DMS53 treated with DMSO at 0.1 percent for 48 hours (cell line): Measurements from ENCODE around the gene FBXO41.
A peak's percentile ranks its signal among the peaks of the same experiment; 100 is the strongest.

Source experiments
- DNase-seq: peaks from one replicate; lab custom pipeline; 2025; ENCODE audit not compliant: unreplicated experiment; lab: John Stamatoyannopoulos, UW

FBXO41 gene

DNA sequence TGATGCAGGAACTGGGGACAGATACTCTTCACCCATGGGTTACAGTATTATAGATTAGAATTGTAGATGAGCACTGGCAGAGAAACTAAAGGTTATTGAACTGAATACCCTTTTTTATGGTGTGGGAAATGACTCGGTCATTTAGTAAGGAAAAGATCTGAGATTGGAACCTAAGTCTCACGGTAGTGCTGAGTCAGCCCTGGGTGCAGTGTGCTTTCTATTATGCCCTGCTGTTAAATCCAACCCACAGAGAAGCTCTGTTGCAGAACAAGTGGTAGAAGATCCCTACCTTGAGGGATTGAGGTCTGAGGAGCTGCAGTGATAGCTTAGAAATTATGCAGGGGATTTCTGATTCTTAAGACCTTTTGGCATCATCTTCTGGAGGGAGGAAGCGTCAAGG is 37.4 kb downstream of the FBXO41 start:
- no peak for DNase-seq

DNA sequence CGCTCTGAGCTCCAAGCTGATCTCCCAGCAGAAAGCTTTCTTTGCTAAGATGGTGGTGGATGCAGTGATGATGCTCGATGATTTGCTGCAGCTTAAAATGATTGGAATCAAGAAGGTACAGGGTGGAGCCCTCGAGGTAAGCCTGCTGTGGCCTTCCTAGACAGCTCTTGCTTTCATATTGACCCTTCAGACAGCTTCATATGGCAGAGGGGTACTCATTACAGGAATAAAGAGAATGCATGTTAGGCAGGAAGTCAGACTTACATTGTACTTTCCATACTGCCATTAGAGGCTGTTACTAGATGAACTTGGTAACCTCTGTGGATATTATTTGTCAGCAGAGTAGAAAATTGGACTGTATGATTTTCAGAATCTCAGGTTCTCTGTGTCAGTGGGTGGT is 39.7 kb downstream of the FBXO41 start:
- no peak for DNase-seq

GRCh38 chr2:73243884-73244570 is 40.3 kb downstream of the FBXO41 start:
- DNase-seq: no peak

DNA sequence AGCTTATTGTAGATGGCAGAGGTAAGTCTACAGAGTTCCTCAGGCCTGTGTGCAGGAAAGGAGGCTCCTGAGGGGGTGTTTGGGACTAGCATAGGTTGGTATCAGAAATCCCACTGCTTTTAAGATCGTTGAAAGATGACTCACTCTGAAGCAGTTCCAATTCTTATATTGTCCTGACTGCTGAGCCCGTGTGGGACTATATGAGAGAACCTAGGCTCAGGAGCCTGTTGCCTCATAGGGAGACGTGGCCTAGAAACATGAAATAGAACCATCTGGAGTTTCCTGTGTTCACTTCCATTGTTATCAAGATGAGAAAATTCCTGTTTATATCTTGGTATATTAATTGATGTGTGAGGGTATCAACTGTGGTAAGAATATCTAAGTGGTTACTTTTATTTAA is 44.5 kb downstream of the FBXO41 start:
- DNase-seq: no peak

DNA sequence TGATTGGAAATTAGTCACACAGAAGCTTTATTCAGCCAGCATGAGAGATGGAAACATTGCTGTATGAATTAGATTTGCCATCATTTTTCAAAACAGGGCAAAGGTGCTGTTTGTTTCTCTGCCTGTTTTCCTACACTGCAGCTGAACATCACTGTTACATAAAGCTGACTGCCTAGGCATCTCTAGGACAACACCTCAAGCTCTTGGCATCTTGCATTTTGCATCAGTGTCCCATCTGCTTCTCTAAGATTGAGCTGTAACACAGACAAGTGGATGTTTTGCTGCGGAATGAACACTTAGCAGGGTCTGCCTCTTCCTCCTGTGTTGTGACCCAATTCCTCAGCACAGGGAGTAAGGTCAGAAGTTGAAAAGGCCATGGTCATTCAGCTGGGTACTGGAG is 45.3 kb downstream of the FBXO41 start:
- no peak for DNase-seq

GRCh38 chr2:73238149-73238548 is 46.1 kb downstream of the FBXO41 start:
- no peak for DNase-seq

DNA sequence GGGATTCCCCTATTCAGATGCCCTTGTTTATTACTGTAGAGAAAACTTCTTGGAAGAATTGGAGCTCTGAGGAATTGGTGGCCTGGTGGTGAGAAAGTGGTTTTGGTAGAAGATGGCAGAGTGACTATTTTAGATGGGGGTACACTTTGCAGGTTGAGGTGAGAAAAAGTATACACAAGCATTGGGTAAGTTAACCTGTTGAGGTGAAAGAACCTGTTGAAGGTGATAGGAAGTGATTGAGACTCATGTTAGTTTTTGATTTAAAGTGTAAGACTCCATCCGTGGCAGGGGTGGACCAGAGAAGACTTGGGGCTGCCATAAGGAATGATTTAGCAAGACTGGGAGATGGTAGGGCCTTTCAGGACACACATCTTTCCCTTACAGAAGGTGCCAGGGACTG is 47.1 kb downstream of the FBXO41 start:
- DNase-seq: no peak

DNA sequence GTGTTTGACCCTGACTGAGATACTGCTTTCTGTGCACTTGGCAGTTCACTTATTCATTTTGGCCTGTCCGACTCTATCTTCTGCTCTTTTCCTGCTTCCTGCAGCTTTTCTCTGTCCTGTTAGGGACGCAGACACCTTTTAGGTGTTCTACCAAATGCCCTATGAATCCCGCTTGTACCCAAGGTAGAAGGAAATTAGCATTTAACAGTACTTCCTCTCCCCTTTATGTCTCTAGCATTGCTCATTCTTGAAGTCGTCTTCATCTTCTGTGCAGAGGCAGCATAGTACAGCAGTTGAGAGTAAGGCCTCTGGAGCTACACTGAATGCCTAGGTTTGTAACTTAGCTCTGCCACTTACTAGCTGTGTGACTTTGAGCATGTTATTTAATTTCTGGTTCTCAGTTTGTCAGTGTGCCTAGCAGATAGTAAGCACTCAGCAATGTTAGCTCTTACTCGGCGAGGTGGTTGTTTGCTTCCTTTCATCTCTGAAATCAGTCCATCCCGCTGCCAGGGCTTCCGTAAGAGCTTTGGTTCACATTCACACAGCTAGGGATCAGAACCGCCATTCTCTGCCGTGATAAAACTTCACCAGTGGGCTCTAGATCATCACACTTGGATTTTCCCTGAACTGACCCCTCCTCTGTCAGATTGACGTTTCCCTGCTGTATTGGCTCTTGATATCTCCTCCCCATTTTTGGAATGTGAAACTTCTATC is 48.8 kb downstream of the FBXO41 start:
- no peak for DNase-seq

- DNase-seq: peak; percentile 86
Observed at GRCh38 chr2:73233932-73234832, 50.1 kb downstream of the FBXO41 start, which contains the start of gene CCT7. Gene CCT7, plus strand, starts transcription at chr2:73234308. Its CDS starts 71 bp downstream, at chr2:73234379.

- peak; percentile 99 for DNase-seq
Observed at GRCh38 chr2:73233154-73233931, 50.9 kb downstream of the FBXO41 start, which contains the start of gene PRADC1. Gene PRADC1, minus strand, starts transcription at chr2:73233239. Its CDS starts 79 bp downstream, at chr2:73233160.

DNA sequence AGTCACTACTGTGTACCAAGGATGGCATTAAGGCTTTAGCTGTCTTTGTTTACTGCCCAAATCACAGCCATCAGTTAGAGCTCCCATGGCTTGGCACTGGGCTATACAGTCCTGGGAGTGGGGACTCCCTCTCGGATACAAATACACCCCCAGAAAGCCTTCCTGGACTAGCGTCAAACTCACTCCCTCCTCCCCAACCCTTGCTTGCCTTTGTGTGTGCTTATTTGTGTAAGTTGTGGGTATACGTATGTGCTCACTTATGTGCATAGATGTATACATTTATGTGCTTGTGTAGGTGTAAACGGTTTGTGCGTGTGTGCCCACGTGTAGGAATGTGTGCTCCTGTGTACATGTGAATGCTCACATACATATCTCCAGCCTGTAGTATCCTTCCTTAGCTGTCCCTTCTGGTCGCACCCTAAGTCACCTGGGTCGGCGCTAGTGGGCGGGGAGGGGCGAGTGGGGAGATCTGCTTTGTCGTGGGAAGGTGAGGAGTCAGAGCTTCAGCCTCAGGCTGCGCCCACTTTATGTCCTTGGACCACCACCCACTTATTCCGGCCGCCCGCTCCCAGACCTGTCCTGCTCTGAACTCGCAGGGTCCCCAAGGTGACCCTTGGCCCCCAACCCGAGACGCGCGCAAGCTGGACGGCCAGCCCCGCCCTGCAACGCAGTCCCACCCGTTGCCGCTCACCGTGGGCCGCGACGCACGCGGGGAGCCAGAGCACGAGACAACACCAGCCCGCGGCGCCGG is 51.7 kb downstream of the FBXO41 start:
- DNase-seq: no peak

DNA sequence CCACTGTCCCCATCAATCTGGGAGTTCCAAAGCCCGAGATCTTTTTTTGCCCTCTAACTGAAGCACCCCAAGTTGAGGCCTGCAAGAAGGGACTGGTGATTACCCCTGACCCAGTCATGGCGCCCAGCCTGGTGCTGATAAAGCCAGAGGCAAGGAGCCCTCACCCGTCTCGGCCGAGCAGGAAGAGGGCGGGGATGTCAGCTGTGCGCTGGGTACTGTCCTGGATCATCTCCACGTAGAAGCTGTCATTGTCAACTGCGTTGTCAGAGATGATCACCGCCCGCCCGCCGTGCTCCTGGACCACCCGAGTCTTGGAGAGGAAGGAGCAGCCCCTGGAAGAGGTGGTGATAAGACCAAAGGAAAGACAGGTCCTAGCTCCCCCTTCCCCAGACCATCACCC is 55.6 kb downstream of the FBXO41 start:
- no peak for DNase-seq

GRCh38 chr2:73227086-73227485 is 57.2 kb downstream of the FBXO41 start:
- no peak for DNase-seq

DNA sequence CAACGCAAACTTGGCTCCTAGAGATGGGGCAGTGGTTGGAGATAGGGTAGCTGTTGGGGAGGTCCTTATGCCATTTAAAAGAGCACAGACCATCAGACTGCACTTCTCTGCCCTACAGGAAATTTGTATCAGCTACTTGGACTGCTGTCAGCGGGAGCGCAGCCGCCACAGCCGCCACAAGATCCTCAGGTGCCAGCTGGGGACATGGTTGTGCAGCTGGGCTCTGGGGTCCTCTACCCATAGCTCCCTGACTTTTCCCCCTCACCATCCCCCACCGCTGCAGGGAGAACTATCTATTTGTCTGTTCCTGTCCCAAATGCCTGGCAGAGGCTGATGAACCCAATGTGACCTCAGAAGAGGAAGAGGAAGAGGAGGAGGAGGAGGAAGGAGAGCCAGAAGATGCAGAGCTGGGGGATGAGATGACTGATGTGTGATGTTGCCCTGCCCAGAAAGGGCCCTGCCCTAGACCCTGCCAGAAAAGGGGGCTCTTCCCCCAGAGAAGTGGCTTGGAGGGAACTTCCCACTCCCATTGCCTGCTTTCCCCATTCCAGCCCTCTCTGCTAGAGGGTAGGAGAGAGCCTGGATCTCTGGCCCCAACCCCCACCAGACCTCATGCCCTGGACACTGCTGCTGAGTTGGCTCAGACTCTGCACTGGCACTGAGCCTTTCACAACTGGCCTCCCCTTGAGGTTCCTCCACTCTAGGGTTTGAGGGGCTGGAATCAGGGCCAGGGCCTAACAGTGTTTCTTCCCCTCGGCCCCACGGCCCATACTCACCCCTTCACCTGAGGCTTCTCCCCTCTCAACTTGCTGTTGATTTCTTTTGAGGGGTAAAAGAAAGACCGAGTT is 58.5 kb downstream of the FBXO41 start:
- DNase-seq: no peak

DNA sequence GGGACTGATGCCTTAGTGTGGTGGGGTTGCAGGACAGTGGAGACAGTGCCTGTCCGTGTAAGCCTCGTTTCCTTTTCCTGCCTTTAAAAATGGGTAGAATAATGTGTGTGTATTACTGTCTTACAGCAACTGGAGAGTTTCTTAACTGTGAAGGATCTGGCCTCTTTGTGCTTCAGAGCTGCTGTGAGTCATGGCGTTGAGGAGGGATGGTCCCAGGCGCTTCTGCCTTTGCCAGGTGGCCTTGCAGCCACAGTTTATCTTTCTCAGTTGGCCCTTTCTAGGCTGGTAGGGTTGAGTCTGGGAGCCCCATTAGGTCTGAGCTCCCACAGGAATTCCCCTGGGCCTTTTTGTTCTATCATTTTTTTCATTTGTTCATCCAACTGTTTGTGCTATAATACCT is 60.5 kb downstream of the FBXO41 start:
- no peak for DNase-seq

- DNase-seq: no peak
Observed at GRCh38 chr2:73218298-73218697, 66.0 kb downstream of the FBXO41 start.

- DNase-seq: no peak
Observed at GRCh38 chr2:73217826-73218225, 66.5 kb downstream of the FBXO41 start.

GRCh38 chr2:73217160-73217559 is 67.1 kb downstream of the FBXO41 start:
- no peak for DNase-seq

GRCh38 chr2:73215254-73215653 is 69.0 kb downstream of the FBXO41 start:
- no peak for DNase-seq
